MM.1S (cell line): Measurements from ENCODE around the gene CYGB.

ENCODE experiments used
- DNase-seq: peaks from one replicate; pipeline ENCODE4 v3.0.0-alpha.2; 2015
- H2AFZ ChIP-seq: fragments of 300-600 bp; sonication (generic); 2 replicates; pipeline ENCODE4 v1.6.0; 2016; ENCODE audit warnings: antibody characterized with exemption, low read length
- H3F3A ChIP-seq: fragments of 300-600 bp; sonication (generic); 2 replicates; pipeline ENCODE4 v1.6.1; 2016; ENCODE audit warnings: mild to moderate bottlenecking, antibody characterized with exemption, low read length, moderate library complexity, mixed read lengths; ENCODE audit not compliant: insufficient read depth
- H3K27ac ChIP-seq: fragments of 300-600 bp; sonication (generic); 2 replicates; pipeline ENCODE4 v1.5.1; 2016; ENCODE audit warnings: mild to moderate bottlenecking, low read length
- H3K27me3 ChIP-seq: fragments of 300-600 bp; sonication (generic); replicated peaks from 2 replicates; pipeline ENCODE4 v1.6.0; 2016; ENCODE audit warnings: low read length; ENCODE audit not compliant: insufficient read depth
- H3K36me3 ChIP-seq: fragments of 300-600 bp; sonication (generic); replicated peaks from 2 replicates; pipeline ENCODE4 v1.6.1; 2016; ENCODE audit warnings: mild to moderate bottlenecking, low read length, mixed read lengths; ENCODE audit not compliant: insufficient read depth
- H3K4me1 ChIP-seq: fragments of 300-600 bp; sonication (generic); 2 replicates; pipeline ENCODE4 v1.6.1; 2016; ENCODE audit warnings: low read length, mixed read lengths
- H3K4me2 ChIP-seq: fragments of 300-600 bp; sonication (generic); 2 replicates; pipeline ENCODE4 v1.6.0; 2016; ENCODE audit warnings: low read depth, low read length
- H3K4me3 ChIP-seq: fragments of 300-600 bp; sonication (generic); 2 replicates; pipeline ENCODE4 v1.5.1; 2016; ENCODE audit warnings: low read length, mixed read lengths
- H3K79me2 ChIP-seq: fragments of 300-600 bp; sonication (generic); 2 replicates; pipeline ENCODE4 v1.6.1; 2016; ENCODE audit warnings: mixed run types, low read length, mixed read lengths
- H3K9ac ChIP-seq: fragments of 300-600 bp; sonication (generic); 2 replicates; pipeline ENCODE4 v1.6.1; 2016; ENCODE audit warnings: low read length, mixed read lengths
- H3K9me2 ChIP-seq: fragments of 300-600 bp; sonication (generic); replicated peaks from 2 replicates; pipeline ENCODE4 v1.6.1; 2016; ENCODE audit warnings: mild to moderate bottlenecking, low read length, mixed read lengths; ENCODE audit not compliant: insufficient read depth
- H3K9me3 ChIP-seq: fragments of 300-600 bp; sonication (generic); replicated peaks from 2 replicates; pipeline ENCODE4 v1.6.1; 2016; ENCODE audit warnings: mild to moderate bottlenecking, low read length, mixed read lengths; ENCODE audit not compliant: insufficient read depth
- H4K20me1 ChIP-seq: fragments of 300-600 bp; sonication (generic); 2 replicates; pipeline ENCODE4 v1.6.1; 2016; ENCODE audit warnings: mild to moderate bottlenecking, low read length, moderate library complexity, mixed read lengths; ENCODE audit not compliant: insufficient read depth
- EZH2 ChIP-seq: fragments of 300-600 bp; sonication (generic); optimal IDR thresholded peaks from 2 replicates; pipeline ENCODE3; 2017; ENCODE audit warnings: low read depth, mild to moderate bottlenecking, antibody characterized with exemption, low read length, mixed read lengths
- EZH2phosphoT487 ChIP-seq: fragments of 300-600 bp; sonication (generic); IDR thresholded peaks from 2 replicates; pipeline ENCODE4 v1.6.1; 2018; ENCODE audit warnings: antibody characterized with exemption, low read length
- TF ChIP-seq, protein P1 (sequence below): fragments of 300-600 bp; sonication (generic); IDR thresholded peaks from 2 replicates; pipeline ENCODE4 v1.5.1; 2016; ENCODE audit warnings: antibody characterized with exemption, low read length, mixed read lengths

CYGB gene

DNA sequence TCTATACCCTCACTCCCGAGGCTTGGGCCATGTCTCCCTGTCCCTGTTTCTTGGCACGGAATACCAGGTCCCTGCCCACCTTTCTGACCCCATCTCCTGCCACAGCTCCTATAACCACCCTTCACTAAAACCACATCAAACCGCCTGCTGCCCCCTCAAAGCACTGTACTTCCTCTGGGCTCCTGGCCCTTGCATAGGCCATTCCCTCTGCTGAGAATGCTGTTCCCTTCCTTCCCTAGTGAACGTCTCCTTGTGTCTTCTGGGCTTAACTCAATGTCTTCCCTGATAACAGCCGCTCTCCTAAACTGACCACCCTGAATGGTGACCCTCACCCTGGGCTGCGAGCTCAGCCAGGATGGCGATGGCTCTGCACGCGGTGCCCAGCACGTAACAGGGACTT lies 59.4 kb downstream of the CYGB start:
- H3K9me2 ChIP-seq: no peaks in the 10 kb centered on the region
- H3K4me1 ChIP-seq: peaks cover 18% of the 10 kb centered on the region
- no peak overlapping the region for H3K4me3 ChIP-seq
- peaks cover 12% of the 10 kb centered on the region; the same call in 1 of the 2 replicates for H3K79me2 ChIP-seq
- H3K9ac ChIP-seq: no peak overlapping the region
- no peaks in the 10 kb centered on the region for H3K27me3 ChIP-seq
- H3K9me3 ChIP-seq: no peaks in the 10 kb centered on the region
- peaks cover 30% of the 10 kb centered on the region for H3F3A ChIP-seq
- no peak overlapping the region for H3K27ac ChIP-seq
- H2AFZ ChIP-seq: no peak overlapping the region
- no peaks in the 10 kb centered on the region for H4K20me1 ChIP-seq
- no peaks in the 10 kb centered on the region for H3K36me3 ChIP-seq
- DNase-seq: no peak
- TF ChIP-seq EZH2: no peak
- TF ChIP-seq, protein P1, sequence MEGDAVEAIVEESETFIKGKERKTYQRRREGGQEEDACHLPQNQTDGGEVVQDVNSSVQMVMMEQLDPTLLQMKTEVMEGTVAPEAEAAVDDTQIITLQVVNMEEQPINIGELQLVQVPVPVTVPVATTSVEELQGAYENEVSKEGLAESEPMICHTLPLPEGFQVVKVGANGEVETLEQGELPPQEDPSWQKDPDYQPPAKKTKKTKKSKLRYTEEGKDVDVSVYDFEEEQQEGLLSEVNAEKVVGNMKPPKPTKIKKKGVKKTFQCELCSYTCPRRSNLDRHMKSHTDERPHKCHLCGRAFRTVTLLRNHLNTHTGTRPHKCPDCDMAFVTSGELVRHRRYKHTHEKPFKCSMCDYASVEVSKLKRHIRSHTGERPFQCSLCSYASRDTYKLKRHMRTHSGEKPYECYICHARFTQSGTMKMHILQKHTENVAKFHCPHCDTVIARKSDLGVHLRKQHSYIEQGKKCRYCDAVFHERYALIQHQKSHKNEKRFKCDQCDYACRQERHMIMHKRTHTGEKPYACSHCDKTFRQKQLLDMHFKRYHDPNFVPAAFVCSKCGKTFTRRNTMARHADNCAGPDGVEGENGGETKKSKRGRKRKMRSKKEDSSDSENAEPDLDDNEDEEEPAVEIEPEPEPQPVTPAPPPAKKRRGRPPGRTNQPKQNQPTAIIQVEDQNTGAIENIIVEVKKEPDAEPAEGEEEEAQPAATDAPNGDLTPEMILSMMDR: no peak
- TF ChIP-seq EZH2phosphoT487: no peak
- H3K4me2 ChIP-seq: no peak overlapping the region

DNA sequence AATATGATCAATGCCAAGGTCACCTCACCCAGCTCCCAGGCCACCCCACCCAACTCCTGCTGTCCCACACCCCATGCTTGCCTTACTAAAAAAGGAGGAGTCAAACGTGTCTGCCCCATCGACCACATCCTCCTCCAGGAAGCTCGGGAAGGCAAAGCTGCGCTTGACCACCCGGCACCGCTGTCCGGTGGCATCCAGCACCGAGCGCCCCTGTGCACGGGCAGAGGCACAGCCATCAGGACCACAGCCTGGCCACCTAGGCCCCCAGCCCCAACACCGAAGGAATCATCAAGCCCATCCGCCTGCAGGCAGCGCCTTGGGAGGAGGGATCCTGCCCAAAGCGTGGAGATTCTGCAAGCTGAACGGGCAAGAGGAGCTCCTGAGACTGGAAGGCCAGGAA lies 59.9 kb downstream of the CYGB start:
- Histone ChIP-seq H3K27ac (no peak overlapping the region), H3K36me3 (peaks cover 3% of the 10 kb centered on the region; the same call in 1 of the 2 replicates), H3K4me3 (no peak overlapping the region), H4K20me1 (no peaks in the 10 kb centered on the region), H3K79me2 (peaks cover 12% of the 10 kb centered on the region; the same call in 1 of the 2 replicates), H3K9ac (no peak overlapping the region), H3K9me2 (no peaks in the 10 kb centered on the region), H3K4me1 (peaks cover 14% of the 10 kb centered on the region), H3K9me3 (no peaks in the 10 kb centered on the region), H2AFZ (no peak overlapping the region), H3K4me2 (no peak overlapping the region), H3F3A (peaks cover 24% of the 10 kb centered on the region), H3K27me3 (no peaks in the 10 kb centered on the region)
- TF ChIP-seq EZH2: no peak
- TF ChIP-seq EZH2phosphoT487: no peak
- TF ChIP-seq, protein P1: no peak
- no peak for DNase-seq
